AG20443 (cell line): ENCODE measurements around the gene PCDHB11.
A peak's percentile ranks its signal among the peaks of the same experiment; 100 is the strongest.
"Not testable (repeated sequence)": the region's sequence is repeated elsewhere in the genome, so short reads cannot be mapped to it uniquely, and the experiment has no call there.

Source experiments
- DNase-seq: peaks from one replicate; pipeline ENCODE4 v3.0.0; 2012; ENCODE audit warnings: low spot score, mixed read lengths

The PCDHB11 gene

GRCh38 chr5:141199359-141200235 lies at the start of gene PCDHB11:
Gene PCDHB11 (plus strand): TSS chr5:141199627. CDS start chr5:141199775, 148 bp downstream.
- DNase-seq: no peak

- peak; percentile 51 for DNase-seq
Observed at GRCh38 chr5:141149812-141150211, 49.6 kb upstream of the PCDHB11 start, which contains the start of gene PCDHB6. Gene PCDHB6 (plus strand): TSS chr5:141150057. CDS start chr5:141150258, 201 bp downstream.

GRCh38 chr5:141150224-141150992 lies 49.0 kb upstream of the PCDHB11 start:
- DNase-seq: no peak

GRCh38 chr5:141150993-141151325 lies 48.5 kb upstream of the PCDHB11 start:
- no peak for DNase-seq

GRCh38 chr5:141151632-141152031 lies 47.8 kb upstream of the PCDHB11 start:
- DNase-seq: not testable (repeated sequence)

- DNase-seq: not testable (repeated sequence)
Observed at GRCh38 chr5:141152096-141152495, 47.3 kb upstream of the PCDHB11 start.

- DNase-seq: no peak
Observed at GRCh38 chr5:141155540-141156374, 43.7 kb upstream of the PCDHB11 start.

GRCh38 chr5:141157356-141157755 lies 42.1 kb upstream of the PCDHB11 start:
- not testable (repeated sequence) for DNase-seq

GRCh38 chr5:141157901-141158300 lies 41.5 kb upstream of the PCDHB11 start:
- not testable (repeated sequence) for DNase-seq

GRCh38 chr5:141172381-141173204 lies 26.8 kb upstream of the PCDHB11 start, which contains the start of gene PCDHB7:
Gene PCDHB7 (plus strand): TSS chr5:141172644. CDS start chr5:141172836, 192 bp downstream.
- peak; percentile 49 for DNase-seq

GRCh38 chr5:141174291-141175104 lies 24.9 kb upstream of the PCDHB11 start:
- DNase-seq: not testable (repeated sequence)

- DNase-seq: no peak
Observed at GRCh38 chr5:141175933-141176332, 23.5 kb upstream of the PCDHB11 start.

- peak; percentile 53 for DNase-seq
Observed at GRCh38 chr5:141177577-141178191, 21.7 kb upstream of the PCDHB11 start, which contains the start of gene PCDHB8. Gene PCDHB8 (plus strand): TSS chr5:141177790. CDS start chr5:141178035, 245 bp downstream.

GRCh38 chr5:141179371-141179770 lies 20.1 kb upstream of the PCDHB11 start:
- DNase-seq: not testable (repeated sequence)

- not testable (repeated sequence) for DNase-seq
Observed at GRCh38 chr5:141179876-141180275, 19.6 kb upstream of the PCDHB11 start.

- DNase-seq: no peak
Observed at GRCh38 chr5:141180313-141180712, 19.1 kb upstream of the PCDHB11 start.

- DNase-seq: peak; percentile 62
Observed at GRCh38 chr5:141182248-141182647, 17.2 kb upstream of the PCDHB11 start, which contains the start of gene PCDHB16. Gene PCDHB16 (plus strand): TSS chr5:141182387. CDS start chr5:141182560, 173 bp downstream.

- not testable (repeated sequence) for DNase-seq
Observed at GRCh38 chr5:141184117-141184855, 15.1 kb upstream of the PCDHB11 start.
